PC-3 (cell line): ENCODE results near the gene DGKD. TPM values are rescaled to one million over a fixed set of nuclear protein-coding genes. Genes with fewer than 3 reads are reported as not detected.

Source experiments
- ATAC-seq: fragments of 200-7000 bp; cut with Tn5 transposase; 2 replicates; pipeline ENCODE4 v1.9.1; 2020; ENCODE audit warnings: mild to moderate bottlenecking, moderate library complexity
- BruUV-seq: library from RNA; stranded (reverse); fragments of 400-500 nt; replicated peaks from 2 replicates; lab custom pipeline; 2021; lab: Mats Ljungman, UMichigan
- CTCF ChIA-PET: fragments of 300-600 bp; sonication (Branson Sonifier 250); formaldehyde crosslinking; loops from one replicate; lab custom pipeline; 2022; ENCODE audit warnings: antibody characterized with exemption; lab: Charles Lee
- POLR2A ChIA-PET: fragments of 300-600 bp; sonication (Branson Sonifier 250); formaldehyde crosslinking; loops from one replicate; lab custom pipeline; 2022; ENCODE audit warnings: antibody characterized with exemption; ENCODE audit not compliant: unreplicated experiment; lab: Charles Lee
- DNase-seq: peaks from one replicate; pipeline ENCODE4 v3.0.0-alpha.2; 2015
- H2AFZ ChIP-seq: fragments of 300-600 bp; sonication (generic); 2 replicates; pipeline ENCODE4 v1.6.0; 2016; ENCODE audit warnings: antibody characterized with exemption, low read length
- H3F3A ChIP-seq: fragments of 300-600 bp; sonication (generic); one replicate; pipeline ENCODE4 v1.6.0; 2017; ENCODE audit warnings: antibody characterized with exemption, low read length, control low read depth, mild to moderate bottlenecking; ENCODE audit not compliant: unreplicated experiment
- H3K27ac ChIP-seq: fragments of 300-600 bp; sonication (generic); 2 replicates; pipeline ENCODE4 v1.5.1; 2016; ENCODE audit warnings: mild to moderate bottlenecking, low read length
- H3K27me3 ChIP-seq: fragments of 300-600 bp; sonication (generic); 2 replicates; pipeline ENCODE4 v1.6.1; 2016; ENCODE audit warnings: low read length, mixed read lengths
- H3K36me3 ChIP-seq: fragments of 300-600 bp; sonication (generic); 2 replicates; pipeline ENCODE4 v1.6.1; 2016; ENCODE audit warnings: low read depth, mixed run types, low read length, mixed read lengths
- H3K4me1 ChIP-seq: fragments of 300-600 bp; sonication (generic); 2 replicates; pipeline ENCODE4 v1.5.1; 2016; ENCODE audit warnings: low read length; ENCODE audit not compliant: insufficient read depth
- H3K4me2 ChIP-seq: fragments of 300-600 bp; sonication (generic); 2 replicates; pipeline ENCODE4 v1.6.0; 2016; ENCODE audit warnings: low read length
- H3K4me3 ChIP-seq: fragments of 300-600 bp; sonication (generic); 2 replicates; pipeline ENCODE4 v1.5.1; 2016; ENCODE audit warnings: mild to moderate bottlenecking, low read length, mixed read lengths
- H3K79me2 ChIP-seq: fragments of 300-600 bp; sonication (generic); 2 replicates; pipeline ENCODE4 v1.6.1; 2017; ENCODE audit warnings: low read length, mixed read lengths
- H3K9ac ChIP-seq: fragments of 300-600 bp; sonication (generic); 2 replicates; pipeline ENCODE4 v1.6.0; 2016; ENCODE audit warnings: mild to moderate bottlenecking, low read length
- H3K9me2 ChIP-seq: fragments of 300-600 bp; sonication (generic); replicated peaks from 2 replicates; pipeline ENCODE4 v1.6.1; 2016; ENCODE audit warnings: mixed run types, low read length, mixed read lengths
- H3K9me3 ChIP-seq: fragments of 300-600 bp; sonication (generic); 2 replicates; pipeline ENCODE4 v1.6.1; 2016; ENCODE audit warnings: low read length, mixed read lengths
- H4K20me1 ChIP-seq: fragments of 300-600 bp; sonication (generic); 2 replicates; pipeline ENCODE4 v1.6.1; 2016; ENCODE audit warnings: low read length, mixed read lengths
- CTCF ChIP-seq: fragments of 300-600 bp; sonication (generic); conservative IDR thresholded peaks from 2 replicates; pipeline ENCODE4 v1.5.1; 2017; ENCODE audit warnings: antibody characterized with exemption, low read depth, mild to moderate bottlenecking, low read length
- EZH2 ChIP-seq: fragments of 300-600 bp; sonication (generic); IDR thresholded peaks from one replicate; pipeline ENCODE4 v1.6.1; 2017; ENCODE audit warnings: antibody characterized with exemption, mild to moderate bottlenecking, low read length; ENCODE audit not compliant: unreplicated experiment
- EZH2phosphoT487 ChIP-seq: fragments of 300-600 bp; sonication (generic); IDR thresholded peaks from 2 replicates; pipeline ENCODE4 v1.6.1; 2018; ENCODE audit warnings: mild to moderate bottlenecking, antibody characterized with exemption, low read length, borderline replicate concordance
- intact Hi-C: fragments of 100-400 bp; cut with micrococcal nuclease; formaldehyde crosslinking; loops from 2 replicates; pipeline ENCODE4 v1.9.0; 2023
- total RNA-seq: library from RNA; depleted of rRNA; stranded (reverse); fragments of >200 nt; gene quantifications from 2 replicates; pipeline ENCODE4 v1.2.3, GENCODE V29; 2014

Gene DGKD
- total RNA-seq, 1 experiment from 2014 or later: 23.3 TPM

- Histone ChIP-seq H3K36me3 (peaks cover 37% of the 10 kb centered on the region), H3K4me1 (peaks cover 91% of the 10 kb centered on the region), H3K9me2 (no peaks in the 10 kb centered on the region), H3K27me3 (no peaks in the 10 kb centered on the region), H3K27ac (peak overlapping the region; percentile 96), H3F3A (peaks cover 9% of the 10 kb centered on the region), H2AFZ (no peak overlapping the region), H3K4me3 (no peak overlapping the region), H3K4me2 (no peak overlapping the region), H3K79me2 (peaks cover 94% of the 10 kb centered on the region), H3K9me3 (no peaks in the 10 kb centered on the region; the same call in 1 of the 2 replicates), H4K20me1 (no peaks in the 10 kb centered on the region), H3K9ac (no peak overlapping the region)
- ATAC-seq (no peak), DNase-seq (peak; percentile 38)
- CTCF ChIA-PET: no interaction called here
- no peak for TF ChIP-seq CTCF
- TF ChIP-seq EZH2phosphoT487: no peak
- no peak for TF ChIP-seq EZH2
- intact Hi-C loops: loop anchor here (10.0 kb wide), 1 partner anchor 130 kb away; no protein-coding TSS in a partner anchor
- BruUV-seq: no TSS peak
- POLR2A ChIA-PET: no interaction called here
These were observed 70.1 kb downstream of the DGKD start for GRCh38 chr2:233424154-233424951.

- Histone ChIP-seq H3K4me1 (peaks cover 85% of the 10 kb centered on the region), H3K4me3 (peak overlapping the region; percentile 18; the same call in 1 of the 2 replicates), H3K4me2 (peak overlapping the region; percentile 18; the same call in 1 of the 2 replicates), H3K9me2 (no peaks in the 10 kb centered on the region; the same call in 1 of the 2 replicates), H3K9me3 (no peaks in the 10 kb centered on the region; the same call in 1 of the 2 replicates), H3K27me3 (no peaks in the 10 kb centered on the region), H3K36me3 (peaks cover 40% of the 10 kb centered on the region), H3K79me2 (peaks cover 94% of the 10 kb centered on the region), H3F3A (peaks cover 9% of the 10 kb centered on the region), H3K27ac (peak overlapping the region; percentile 90), H3K9ac (peak overlapping the region; percentile 30), H4K20me1 (no peaks in the 10 kb centered on the region), H2AFZ (no peak overlapping the region)
- ChIA-PET POLR2A (no interaction called here), CTCF (no interaction called here)
- no TSS peak for BruUV-seq
- TF ChIP-seq EZH2 (no peak), EZH2phosphoT487 (no peak), CTCF (no peak)
- no peak; the same call in 1 of the 2 replicates for ATAC-seq
- DNase-seq: peak; percentile 90
- intact Hi-C loops: loop anchor here (10.0 kb wide), 1 partner anchor 132 kb away; no protein-coding TSS in a partner anchor
These were observed 72.5 kb downstream of the DGKD start for GRCh38 chr2:233426619-233427342.
